IPS-NIHi11 (cell line): ENCODE data around the gene ADAMTS15.

Source experiments
- DNase-seq: peaks from one replicate; pipeline ENCODE4 v3.0.0; 2012; ENCODE audit warnings: mixed read lengths, low spot score

The ADAMTS15 gene

DNA sequence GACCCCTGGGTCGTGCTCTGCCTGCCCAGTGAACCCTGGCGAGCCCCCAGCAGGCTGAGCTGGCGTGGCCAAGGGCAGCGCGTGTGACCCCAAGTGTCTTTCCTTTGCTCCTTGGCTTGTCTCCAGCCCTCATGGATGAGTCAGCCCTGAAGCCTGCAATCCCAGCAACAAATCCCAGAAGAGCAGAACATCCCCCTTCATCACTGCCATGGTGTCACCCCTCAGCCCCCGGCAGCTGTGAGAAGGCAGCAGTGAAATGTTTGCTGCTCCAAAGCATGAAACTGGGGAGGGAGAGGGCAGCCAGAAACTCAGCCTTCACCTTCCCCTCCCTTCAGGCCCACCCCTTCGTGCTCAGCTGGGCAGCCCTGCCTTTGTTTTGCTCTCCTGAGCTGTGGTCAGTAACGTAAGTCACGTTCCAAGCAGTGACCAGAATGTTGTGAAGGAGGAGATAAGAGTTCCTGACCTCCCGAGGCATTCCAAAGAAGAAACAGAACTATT, 29.8 kb downstream of the ADAMTS15 start:
- no peak for DNase-seq

- DNase-seq = no peak
These were observed 30.4 kb downstream of the ADAMTS15 start for GRCh38 chr11:130478881-130479280.

GRCh38 chr11:130480186-130480585, 31.7 kb downstream of the ADAMTS15 start:
- DNase-seq = no peak

DNA sequence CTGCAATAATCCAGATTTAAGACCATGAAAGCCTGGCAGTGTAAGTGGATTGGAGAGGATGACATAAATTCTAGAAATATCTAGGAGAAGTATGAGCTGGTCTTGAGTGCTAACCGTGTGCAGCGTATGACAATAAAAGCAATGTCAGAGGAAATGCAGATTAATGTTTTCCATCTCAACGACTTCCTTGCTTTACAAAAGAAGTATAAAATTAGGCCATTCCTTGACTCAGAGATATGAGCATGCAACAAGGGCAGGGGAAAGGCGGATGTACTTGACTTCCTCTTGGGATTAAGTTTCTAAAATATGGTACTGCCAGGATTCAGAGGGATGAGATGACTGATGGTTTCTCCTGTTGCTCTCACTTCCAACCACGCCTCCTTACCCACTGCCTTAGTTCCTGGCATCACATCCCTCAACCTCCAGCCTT, 32.3 kb downstream of the ADAMTS15 start:
- no peak for DNase-seq

DNA sequence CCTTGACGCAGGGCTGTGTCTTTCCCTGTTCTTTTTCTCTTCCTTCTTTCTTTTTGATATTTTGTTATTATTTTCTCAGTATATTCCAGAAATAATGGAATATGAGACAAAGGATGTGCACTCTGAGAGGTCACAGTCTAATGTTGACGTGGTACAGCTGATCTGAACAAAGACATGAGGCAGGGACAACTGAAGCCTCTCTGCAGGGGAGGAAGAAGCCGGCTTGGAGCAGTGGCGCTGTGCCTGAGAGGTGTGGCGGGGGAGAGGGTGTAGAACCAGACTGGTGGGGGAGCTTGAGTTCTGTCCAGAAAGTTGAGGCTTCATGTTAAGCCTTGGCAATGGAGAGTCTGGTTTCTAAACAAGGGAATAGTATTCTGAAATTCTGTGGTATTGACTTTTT, 34.7 kb downstream of the ADAMTS15 start:
- DNase-seq = no peak

DNA sequence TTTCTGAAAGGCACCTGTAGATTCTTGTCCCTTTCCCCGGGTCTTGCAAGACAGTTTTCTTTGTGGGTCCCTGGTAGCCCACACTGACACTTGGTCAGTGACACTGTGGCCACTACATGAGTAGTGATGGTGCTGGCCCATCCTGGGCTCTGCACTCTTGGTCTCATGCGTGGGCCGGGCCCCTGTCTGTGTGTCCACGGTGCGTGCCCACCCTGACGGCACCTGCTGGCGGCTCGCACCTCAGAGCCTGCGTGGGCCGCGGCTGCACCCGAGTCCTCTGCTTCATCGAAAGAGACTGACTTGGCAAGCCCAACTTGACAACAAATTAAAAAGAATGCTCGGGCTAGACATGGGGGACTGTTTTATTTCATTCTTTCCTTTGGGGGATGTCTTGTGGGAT, 37.5 kb downstream of the ADAMTS15 start:
- DNase-seq = no peak

DNA sequence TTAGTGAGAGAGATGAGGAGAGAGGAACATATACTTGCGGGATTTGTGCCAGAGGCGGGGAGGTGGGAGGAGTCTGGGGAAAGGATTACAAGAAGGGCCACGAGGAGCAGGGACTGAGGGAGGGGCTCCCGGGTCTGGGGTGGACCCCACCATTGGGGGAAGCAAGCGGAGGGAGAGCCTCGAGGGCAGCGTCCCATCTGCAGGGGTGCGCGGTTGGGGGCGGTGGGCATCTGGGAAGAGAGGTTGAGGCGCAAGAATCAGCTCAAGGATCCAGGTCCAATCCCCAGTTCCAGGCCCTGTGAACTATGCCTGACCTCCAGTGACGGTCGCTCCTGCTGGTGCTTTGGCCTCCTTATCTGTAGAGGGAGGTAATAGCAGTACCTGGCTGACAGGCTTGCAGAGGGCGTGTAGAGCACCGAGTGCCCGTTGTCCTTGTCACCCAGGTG, 38.0 kb downstream of the ADAMTS15 start:
- no peak for DNase-seq

GRCh38 chr11:130486987-130487923, 38.8 kb downstream of the ADAMTS15 start:
- DNase-seq = no peak

- no peak for DNase-seq
These were observed 39.7 kb downstream of the ADAMTS15 start for GRCh38 chr11:130487924-130488815.

DNA sequence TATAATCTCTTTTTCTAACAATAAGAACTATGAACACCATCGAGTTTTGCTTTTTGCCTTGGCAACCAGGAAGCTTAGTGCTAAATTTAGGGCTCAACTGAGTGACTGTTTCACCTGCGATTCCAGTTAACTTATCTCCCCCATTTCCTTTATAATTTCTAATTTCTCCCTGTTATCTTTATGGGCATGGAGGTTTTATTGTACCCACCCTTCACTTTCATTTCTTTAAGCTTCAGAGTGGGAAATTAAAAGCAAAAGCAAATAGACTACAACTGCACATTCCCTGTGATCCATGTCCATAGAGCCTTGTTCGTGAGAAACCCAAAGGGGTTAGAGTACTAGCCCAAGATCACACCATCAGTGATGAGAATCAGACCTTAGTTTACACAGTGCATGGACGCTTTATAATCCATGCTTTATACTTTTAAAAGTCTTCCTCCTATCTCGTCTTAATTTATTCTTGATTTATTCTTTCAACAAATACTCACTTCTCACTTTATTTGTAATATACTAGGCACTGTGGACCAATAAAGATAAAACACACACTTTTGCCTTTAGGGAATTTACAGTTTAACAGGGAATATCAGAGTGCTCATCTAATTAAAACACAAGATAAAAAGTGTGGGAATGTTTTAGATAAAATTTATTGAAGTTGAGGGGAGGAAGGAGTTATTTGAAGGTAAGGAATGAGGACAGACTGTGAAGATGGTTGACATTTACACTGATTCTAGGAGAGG, 40.6 kb downstream of the ADAMTS15 start:
- DNase-seq = no peak

DNA sequence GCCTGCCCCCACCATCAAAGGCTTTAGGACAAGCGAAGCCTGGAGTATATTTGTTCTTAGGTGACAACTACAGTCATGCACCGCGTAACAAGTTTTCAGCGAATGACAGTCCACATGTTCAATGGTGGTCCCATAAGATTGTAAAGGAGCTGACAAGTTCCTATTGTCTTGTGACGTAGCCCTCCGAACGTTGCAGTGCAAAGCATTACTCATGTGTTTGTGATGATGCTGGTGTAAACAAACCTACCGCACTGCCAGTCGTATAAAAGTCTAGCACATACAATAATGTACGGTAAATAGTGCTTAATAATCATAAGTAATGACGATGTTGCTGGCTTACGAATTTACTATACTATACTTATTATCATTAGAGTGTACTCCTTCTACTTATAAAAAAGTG, 41.3 kb downstream of the ADAMTS15 start:
- no peak for DNase-seq

DNA sequence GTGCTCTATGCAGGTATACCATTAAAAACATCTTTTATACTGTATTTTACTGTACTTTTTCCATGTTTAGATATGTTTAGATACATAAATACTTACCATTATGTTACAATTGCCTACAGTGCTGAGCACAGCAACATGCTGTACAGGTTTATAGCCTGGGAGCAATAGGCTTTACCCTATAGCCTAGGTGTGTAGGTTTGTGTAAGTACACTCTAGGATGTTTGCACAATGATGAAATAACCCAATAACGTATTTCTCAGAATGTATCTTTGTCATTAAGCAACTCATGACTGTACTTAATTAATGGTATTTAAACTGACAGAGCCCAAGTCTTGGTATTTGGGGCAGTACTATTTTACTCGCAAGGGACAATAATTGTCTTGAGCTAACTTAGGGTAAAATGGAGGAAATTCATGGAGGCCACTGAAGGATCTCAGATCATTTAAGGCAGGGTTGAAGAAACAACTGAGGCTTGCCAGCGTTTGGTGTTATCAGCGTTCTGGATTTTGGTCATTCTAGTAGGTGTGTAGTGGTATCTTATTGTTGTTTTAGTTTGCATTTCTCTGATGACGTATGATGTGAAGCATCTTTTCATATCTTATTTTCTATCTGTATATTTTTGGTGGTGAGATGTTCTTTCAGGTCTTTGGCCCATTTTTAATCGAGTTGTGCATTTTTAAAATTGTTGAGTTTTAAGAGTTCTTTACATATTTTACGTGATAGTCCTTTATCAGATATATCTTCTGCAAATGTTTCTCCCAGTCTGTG, 42.4 kb downstream of the ADAMTS15 start:
- no peak for DNase-seq

DNA sequence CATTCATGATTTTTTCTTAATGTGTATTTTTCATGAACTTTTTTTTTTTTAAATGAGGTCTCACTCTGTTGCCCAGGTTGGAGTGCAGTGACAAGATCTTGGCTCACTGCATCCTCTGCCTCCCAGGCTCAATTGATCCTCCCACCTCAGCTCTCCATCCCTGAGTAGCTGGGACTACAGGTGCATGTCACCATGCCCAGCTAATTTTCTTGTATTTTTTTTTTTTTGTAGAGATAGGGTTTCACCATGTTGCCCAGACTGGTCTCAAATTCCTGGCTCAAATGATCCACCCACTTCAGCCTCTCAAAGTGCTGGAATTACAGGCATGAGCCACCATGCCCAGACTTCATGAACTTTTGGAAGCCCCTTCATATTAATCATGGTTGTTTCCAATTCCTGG, 49.7 kb downstream of the ADAMTS15 start:
- no peak for DNase-seq

DNA sequence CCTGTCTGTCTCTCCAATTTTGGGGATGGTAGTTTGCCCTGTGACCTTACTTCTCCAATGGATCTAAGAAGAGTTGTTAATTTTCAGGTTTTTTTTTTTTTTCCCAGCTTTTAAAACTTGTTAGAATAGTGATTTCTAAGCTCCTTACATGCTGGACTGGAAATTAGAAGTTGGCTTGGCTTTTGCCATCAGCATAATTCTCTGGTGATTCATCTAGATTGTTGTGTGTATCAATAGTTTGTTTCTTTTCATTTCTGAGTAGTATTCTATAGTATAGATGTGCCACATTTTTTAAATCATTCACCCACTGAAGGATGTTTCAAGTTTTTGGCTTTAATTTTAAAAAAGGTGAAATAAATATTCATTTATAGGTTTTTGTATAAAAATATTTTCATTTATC, 51.4 kb downstream of the ADAMTS15 start:
- no peak for DNase-seq

DNA sequence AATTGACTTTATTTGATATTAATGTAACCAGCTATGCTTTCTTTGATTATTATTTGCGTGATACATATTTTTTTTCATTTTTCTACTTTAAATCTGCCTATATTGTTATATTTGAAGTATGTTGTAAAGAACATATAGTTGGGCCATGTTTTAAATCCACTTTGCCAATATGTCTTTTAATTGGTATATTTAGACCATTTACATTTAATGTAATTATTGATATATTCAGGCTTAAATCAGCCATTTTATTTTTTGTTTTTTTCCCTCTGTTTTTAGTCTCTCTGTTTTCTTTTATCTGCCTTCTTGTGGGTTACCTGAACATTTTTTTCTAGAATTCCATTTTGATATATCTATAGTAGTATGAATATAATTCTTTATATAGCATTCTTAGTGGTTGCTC, 55.9 kb downstream of the ADAMTS15 start:
- no peak for DNase-seq

GRCh38 chr11:130508913-130509312, 60.5 kb downstream of the ADAMTS15 start:
- no peak for DNase-seq

DNA sequence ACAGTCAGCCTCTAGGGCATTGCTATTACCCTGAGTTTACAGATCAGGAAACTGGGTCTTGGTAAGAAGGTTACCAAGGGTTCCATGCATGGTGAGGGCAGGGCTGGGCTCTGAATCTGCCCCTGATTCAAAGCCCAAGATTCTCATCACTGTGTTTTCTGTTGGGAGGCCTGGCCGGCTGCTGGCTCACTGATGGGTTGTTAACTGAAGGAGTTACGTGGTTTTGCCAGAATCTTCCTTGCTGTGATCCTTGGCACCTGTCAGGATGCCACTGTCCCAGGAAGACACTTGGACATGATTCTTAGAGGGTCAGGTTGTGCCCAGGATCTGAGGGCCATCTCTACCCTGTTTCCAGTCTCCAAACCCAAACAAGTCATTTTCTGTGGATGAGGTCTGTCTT, 61.5 kb downstream of the ADAMTS15 start:
- DNase-seq = no peak

DNA sequence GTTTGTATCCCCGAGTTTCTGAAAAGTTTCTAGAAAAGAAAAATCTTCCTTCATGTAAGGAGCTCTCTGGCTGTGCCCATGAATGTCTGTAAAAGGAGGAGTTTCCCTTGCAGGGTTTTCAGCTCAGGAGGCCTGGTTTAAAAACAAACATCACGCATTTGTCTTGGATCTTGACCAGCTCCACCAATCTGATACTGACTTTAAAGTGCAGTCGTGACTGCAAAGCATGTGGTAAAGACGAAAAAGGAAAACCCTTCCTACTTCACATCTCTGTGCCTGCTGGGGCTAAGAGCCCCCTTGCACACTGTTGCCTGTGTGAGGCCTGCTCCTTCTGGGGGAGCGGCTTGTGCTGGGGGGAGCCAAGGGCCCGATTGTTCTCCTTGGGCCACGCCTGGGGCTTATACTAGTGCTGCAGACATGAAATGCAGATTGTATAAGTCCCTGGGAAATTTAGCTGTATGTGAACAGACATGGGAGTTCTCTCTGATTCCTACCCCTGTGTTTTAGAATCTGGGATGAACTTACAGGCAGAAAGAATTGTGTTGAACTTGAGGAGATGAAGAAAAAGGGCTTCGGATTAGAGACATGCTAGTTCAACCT, 62.1 kb downstream of the ADAMTS15 start:
- no peak for DNase-seq

- DNase-seq = no peak
These were observed 63.3 kb downstream of the ADAMTS15 start for GRCh38 chr11:130511765-130512164.

DNA sequence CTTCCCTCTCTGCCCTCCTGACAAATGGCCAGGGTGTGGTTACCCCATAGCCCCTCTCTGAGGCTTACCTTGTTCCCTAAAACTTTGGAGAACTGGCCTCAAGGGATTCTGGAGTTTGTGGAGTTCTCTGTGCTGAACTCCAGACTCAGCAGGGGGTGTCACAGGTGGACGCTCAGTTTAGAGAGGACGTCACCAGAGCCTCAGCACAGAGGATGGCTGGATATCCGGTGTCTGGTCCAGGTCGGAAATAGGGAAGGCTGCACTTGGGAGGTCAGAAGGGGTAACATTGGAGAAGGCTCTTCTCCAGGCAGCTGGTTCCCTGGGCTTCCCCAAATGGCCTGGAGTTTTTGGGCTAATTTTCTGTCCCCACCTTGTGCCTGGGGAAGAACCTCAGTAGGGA, 64.2 kb downstream of the ADAMTS15 start:
- no peak for DNase-seq

GRCh38 chr11:130513132-130513531, 64.7 kb downstream of the ADAMTS15 start:
- no peak for DNase-seq
